Measurements from ENCODE around the gene NLRP10. TPM values are rescaled to one million over a fixed set of nuclear protein-coding genes. Genes with fewer than 3 reads are reported as not detected.
"Not testable (repeated sequence)": the region's sequence is repeated elsewhere in the genome, so short reads cannot be mapped to it uniquely, and the experiment has no call there.

The NLRP10 gene
- total RNA-seq = not detected

GRCh38 chr11:7965386-7965785 lies at the start of gene NLRP10:
TSS of gene NLRP10 (minus strand) at chr11:7965447. CDS start at chr11:7963495, 1,952 bp downstream.
- no peaks in the 10 kb centered on the region for H3K9me3 Mint-ChIP-seq
- no peaks in the 10 kb centered on the region for H3K36me3 Mint-ChIP-seq
- no peak for ATAC-seq
- no peak within 1 kb of the TSS for H3K27ac Mint-ChIP-seq
- DNase-seq (ENCODE audit: low spot score in 2 of 2) = no peak

GRCh38 chr11:8013833-8014232 lies 48.6 kb upstream of the NLRP10 start:
- Mint-ChIP-seq H3K36me3 (no peaks in the 10 kb centered on the region), H3K9me3 (no peaks in the 10 kb centered on the region), H3K27ac (no peak overlapping the region)
- ATAC-seq (no peak), DNase-seq (ENCODE audit: low spot score in 2 of 2) (no peak)

- DNase-seq (ENCODE audit: low spot score in 2 of 2) (no peak), ATAC-seq (no peak)
- H3K9me3 Mint-ChIP-seq = no peaks in the 10 kb centered on the region
- no peak overlapping the region for H3K27ac Mint-ChIP-seq
- H3K36me3 Mint-ChIP-seq = no peaks in the 10 kb centered on the region
Observed at GRCh38 chr11:8011981-8012444, 46.8 kb upstream of the NLRP10 start.

GRCh38 chr11:8011371-8011770 lies 46.1 kb upstream of the NLRP10 start:
- no peaks in the 10 kb centered on the region for H3K36me3 Mint-ChIP-seq
- DNase-seq (ENCODE audit: low spot score in 2 of 2) (no peak), ATAC-seq (no peak)
- H3K9me3 Mint-ChIP-seq = no peaks in the 10 kb centered on the region
- no peak overlapping the region for H3K27ac Mint-ChIP-seq

GRCh38 chr11:8009856-8010255 lies 44.6 kb upstream of the NLRP10 start:
- Mint-ChIP-seq H3K27ac (no peak overlapping the region), H3K9me3 (no peaks in the 10 kb centered on the region), H3K36me3 (no peaks in the 10 kb centered on the region)
- no peak for DNase-seq (ENCODE audit: low spot score in 2 of 2)
- ATAC-seq = no peak

- Mint-ChIP-seq H3K36me3 (no peaks in the 10 kb centered on the region), H3K9me3 (no peaks in the 10 kb centered on the region), H3K27ac (no peak overlapping the region)
- ATAC-seq (no peak), DNase-seq (ENCODE audit: low spot score in 2 of 2) (no peak)
Observed at GRCh38 chr11:8008212-8008611, 43.0 kb upstream of the NLRP10 start.

GRCh38 chr11:8006349-8006977 lies 41.2 kb upstream of the NLRP10 start:
- peak in 1 of 2 donors; percentile 54 for DNase-seq (ENCODE audit: low spot score in 2 of 2)
- Mint-ChIP-seq H3K9me3 (no peaks in the 10 kb centered on the region), H3K27ac (no peak overlapping the region), H3K36me3 (no peaks in the 10 kb centered on the region)
- peak; percentile 83 to 86 for ATAC-seq

- no peak for ATAC-seq
- H3K9me3 Mint-ChIP-seq = no peaks in the 10 kb centered on the region
- no peak overlapping the region for H3K27ac Mint-ChIP-seq
- peaks cover 0 to 1% of the 10 kb centered on the region in 2 donors for H3K36me3 Mint-ChIP-seq
- no peak for DNase-seq (ENCODE audit: low spot score in 2 of 2)
Observed at GRCh38 chr11:8005556-8005955, 40.3 kb upstream of the NLRP10 start.

GRCh38 chr11:8004008-8004407 lies 38.8 kb upstream of the NLRP10 start:
- no peak for ATAC-seq
- Mint-ChIP-seq H3K9me3 (no peaks in the 10 kb centered on the region), H3K36me3 (peaks cover 0 to 8% of the 10 kb centered on the region in 2 donors), H3K27ac (peak overlapping the region in 1 of 2 donors; percentile 57)
- DNase-seq (ENCODE audit: low spot score in 2 of 2) = no peak

GRCh38 chr11:8003187-8003586 lies 37.9 kb upstream of the NLRP10 start:
- peaks cover 0 to 13% of the 10 kb centered on the region in 2 donors for H3K36me3 Mint-ChIP-seq
- DNase-seq (ENCODE audit: low spot score in 2 of 2) = no peak
- H3K9me3 Mint-ChIP-seq = no peaks in the 10 kb centered on the region
- peak overlapping the region in 1 of 2 donors; percentile 4 for H3K27ac Mint-ChIP-seq
- ATAC-seq = no peak

GRCh38 chr11:8002676-8003075 lies 37.4 kb upstream of the NLRP10 start:
- H3K9me3 Mint-ChIP-seq = no peaks in the 10 kb centered on the region
- peak overlapping the region in 1 of 2 donors; percentile 4 for H3K27ac Mint-ChIP-seq
- DNase-seq (ENCODE audit: low spot score in 2 of 2) (no peak), ATAC-seq (no peak)
- peaks cover 0 to 16% of the 10 kb centered on the region in 2 donors for H3K36me3 Mint-ChIP-seq

- ATAC-seq = no peak
- no peak for DNase-seq (ENCODE audit: low spot score in 2 of 2)
- Mint-ChIP-seq H3K27ac (peak overlapping the region in 1 of 2 donors; percentile 17), H3K36me3 (peaks cover 18 to 30% of the 10 kb centered on the region in 2 donors), H3K9me3 (no peaks in the 10 kb centered on the region)
Observed at GRCh38 chr11:8000390-8000789, 35.1 kb upstream of the NLRP10 start.

- no peak for ATAC-seq
Observed at GRCh38 chr11:7999795-8000194, 34.5 kb upstream of the NLRP10 start.

GRCh38 chr11:7994581-7995278 lies 29.5 kb upstream of the NLRP10 start:
- Mint-ChIP-seq H3K9me3 (no peaks in the 10 kb centered on the region), H3K27ac (no peak overlapping the region), H3K36me3 (peaks cover 21 to 44% of the 10 kb centered on the region in 2 donors)
- ATAC-seq (no peak), DNase-seq (ENCODE audit: low spot score in 2 of 2) (no peak)

More at GRCh38 chr11:7999795-8000194, 34.5 kb upstream of the NLRP10 start:
- Mint-ChIP-seq H3K36me3 (peaks cover 24 to 30% of the 10 kb centered on the region in 2 donors), H3K9me3 (no peaks in the 10 kb centered on the region), H3K27ac (peak overlapping the region; percentile 34 to 62)
- DNase-seq (ENCODE audit: low spot score in 2 of 2) = no peak

GRCh38 chr11:7987560-7987883 lies 22.3 kb upstream of the NLRP10 start:
- H3K36me3 Mint-ChIP-seq = peaks cover 19 to 38% of the 10 kb centered on the region in 2 donors
- not testable (repeated sequence) for H3K9me3 Mint-ChIP-seq; DNase-seq (ENCODE audit: low spot score in 2 of 2)
- peak in 1 of 2 donors; percentile 27 for ATAC-seq
- peak overlapping the region; percentile 98 to 99 for H3K27ac Mint-ChIP-seq

- peak within 1 kb of the TSS; percentile 98 to 99 for H3K27ac Mint-ChIP-seq
- no peaks in the 10 kb centered on the region for H3K9me3 Mint-ChIP-seq
- DNase-seq (ENCODE audit: low spot score in 2 of 2) (peak; percentile 80 to 90), ATAC-seq (peak; percentile 98 to 99)
- H3K36me3 Mint-ChIP-seq = peaks cover 19 to 38% of the 10 kb centered on the region in 2 donors
Observed at GRCh38 chr11:7986768-7987559, 21.7 kb upstream of the NLRP10 start, which contains the start of gene EIF3F. TSS of gene EIF3F (plus strand) at chr11:7987337. CDS start at chr11:7987353, 16 bp downstream.

Measured in activated naive CD4-positive, alpha-beta T cell treated with anti-CD3 and anti-CD28 coated beads, Interleukin-2, amount 50 U/mL, for 72 hours (primary cell).